ENCODE results near the gene GIMAP4.

Gene GIMAP4

GRCh38 chr7:150564006-150564405 lies 3.2 kb upstream of the GIMAP4 start:
- DNase-seq (ENCODE audit: low read depth in 1 of 2, low spot score in 1 of 2) = no peak
- TF ChIP-seq GABPA (IDR thresholded peaks at IDR 0.05; ENCODE audit: low read depth) = no peak
- TF ChIP-seq SPI1 (IDR thresholded peaks at IDR 0.05; ENCODE audit: borderline replicate concordance, low read depth) = no peak
- no peak for TF ChIP-seq CTCF (IDR thresholded peaks at IDR 0.05; ENCODE audit: insufficient read depth, low read length)
- no peak for TF ChIP-seq POLR2AphosphoS5 (IDR thresholded peaks at IDR 0.05; ENCODE audit: low read depth)
- no peak for TF ChIP-seq REST (IDR thresholded peaks at IDR 0.05; ENCODE audit: insufficient replicate concordance, low read depth)
- H3K4me3 ChIP-seq (replicated peaks; ENCODE audit: insufficient read depth, low read length) = no peak overlapping the region
- no peaks in the 10 kb centered on the region for H3K27me3 ChIP-seq (ENCODE audit: insufficient read depth, poor library complexity, severe bottlenecking)
- no peak overlapping the region for H3K27ac ChIP-seq (replicated peaks)

- Histone ChIP-seq H3K4me3 (replicated peaks; ENCODE audit: insufficient read depth, low read length) (no peak overlapping the region), H3K27ac (replicated peaks) (no peak overlapping the region), H3K27me3 (ENCODE audit: insufficient read depth, poor library complexity, severe bottlenecking) (no peaks in the 10 kb centered on the region)
- TF ChIP-seq REST (IDR thresholded peaks at IDR 0.05; ENCODE audit: insufficient replicate concordance, low read depth) (no peak), GABPA (IDR thresholded peaks at IDR 0.05; ENCODE audit: low read depth) (no peak), SPI1 (IDR thresholded peaks at IDR 0.05; ENCODE audit: borderline replicate concordance, low read depth) (no peak), CTCF (IDR thresholded peaks at IDR 0.05; ENCODE audit: insufficient read depth, low read length) (no peak), POLR2AphosphoS5 (IDR thresholded peaks at IDR 0.05; ENCODE audit: low read depth) (no peak)
- no peak for DNase-seq (ENCODE audit: low read depth in 1 of 2, low spot score in 1 of 2)
Observed at GRCh38 chr7:150564566-150564965, 2.6 kb upstream of the GIMAP4 start.

GRCh38 chr7:150565239-150565638 lies 2.0 kb upstream of the GIMAP4 start:
- no peak for DNase-seq (ENCODE audit: low read depth in 1 of 2, low spot score in 1 of 2)
- no peaks in the 10 kb centered on the region for H3K27me3 ChIP-seq (ENCODE audit: insufficient read depth, poor library complexity, severe bottlenecking)
- no peak overlapping the region for H3K27ac ChIP-seq (replicated peaks)
- H3K4me3 ChIP-seq (replicated peaks; ENCODE audit: insufficient read depth, low read length) = no peak overlapping the region
- no peak for TF ChIP-seq REST (IDR thresholded peaks at IDR 0.05; ENCODE audit: insufficient replicate concordance, low read depth)
- TF ChIP-seq GABPA (IDR thresholded peaks at IDR 0.05; ENCODE audit: low read depth) = no peak
- no peak for TF ChIP-seq SPI1 (IDR thresholded peaks at IDR 0.05; ENCODE audit: borderline replicate concordance, low read depth)
- TF ChIP-seq CTCF (IDR thresholded peaks at IDR 0.05; ENCODE audit: insufficient read depth, low read length) = no peak

All from HL-60 (cell line).